Measurements from ENCODE around the gene INSYN2A.

GRCh38 chr10:127216786-127217185 lies 20.4 kb upstream of the INSYN2A start:
- TF ChIP-seq TAF1 (IDR thresholded peaks at IDR 0.05; ENCODE audit: low read depth): no peak
- TF ChIP-seq CTCF (IDR thresholded peaks at IDR 0.05; ENCODE audit: poor library complexity, severe bottlenecking): no peak
- TF ChIP-seq SMC3 (conservative IDR thresholded peaks at IDR 0.05; ENCODE audit: poor library complexity): no peak
- TF ChIP-seq EP300 (conservative IDR thresholded peaks at IDR 0.05; ENCODE audit: poor library complexity, severe bottlenecking): no peak
- TF ChIP-seq POLR2AphosphoS5 (IDR thresholded peaks at IDR 0.05): no peak
- no peak for TF ChIP-seq EZH2 (IDR thresholded peaks at IDR 0.05; ENCODE audit: borderline replicate concordance, insufficient read depth, low read length, poor library complexity, severe bottlenecking)
- TF ChIP-seq MXI1 (conservative IDR thresholded peaks at IDR 0.05; ENCODE audit: poor library complexity, severe bottlenecking): no peak
- no peak for TF ChIP-seq RAD21 (conservative IDR thresholded peaks at IDR 0.05)
- TF ChIP-seq REST (IDR thresholded peaks at IDR 0.05; ENCODE audit: borderline replicate concordance): no peak

Data from neural cell (in vitro differentiated cells).